NCI-H1417 treated with DMSO at 0.1 percent for 48 hours (cell line): ENCODE results near the gene KCNQ1.

Experiments used
- DNase-seq: peaks from one replicate; lab custom pipeline; 2025; lab: John Stamatoyannopoulos, UW

Gene KCNQ1

GRCh38 chr11:2425506-2425905, 19.3 kb upstream of the KCNQ1 start:
- DNase-seq = no peak

GRCh38 chr11:2426221-2426620, 18.6 kb upstream of the KCNQ1 start:
- no peak for DNase-seq

- no peak for DNase-seq
Measured at GRCh38 chr11:2426826-2427521, 17.8 kb upstream of the KCNQ1 start.

- DNase-seq = no peak
Measured at GRCh38 chr11:2427721-2428321, 17.0 kb upstream of the KCNQ1 start.

- DNase-seq = no peak
Measured at GRCh38 chr11:2428322-2428795, 16.4 kb upstream of the KCNQ1 start.

GRCh38 chr11:2431395-2431794, 13.4 kb upstream of the KCNQ1 start:
- no peak for DNase-seq

- DNase-seq = no peak
Measured at GRCh38 chr11:2432171-2432621, 12.6 kb upstream of the KCNQ1 start.

GRCh38 chr11:2432628-2433071, 12.2 kb upstream of the KCNQ1 start:
- DNase-seq = no peak

- DNase-seq = no peak
Measured at GRCh38 chr11:2433106-2433925, 11.5 kb upstream of the KCNQ1 start.

GRCh38 chr11:2434008-2434407, 10.8 kb upstream of the KCNQ1 start:
- no peak for DNase-seq

- DNase-seq = no peak
Measured at GRCh38 chr11:2434506-2435255, 10.1 kb upstream of the KCNQ1 start.

GRCh38 chr11:2435288-2436012, 9.4 kb upstream of the KCNQ1 start:
- DNase-seq = no peak

GRCh38 chr11:2436013-2436520, 8.7 kb upstream of the KCNQ1 start:
- DNase-seq = no peak

- DNase-seq = no peak
Measured at GRCh38 chr11:2436521-2437031, 8.2 kb upstream of the KCNQ1 start.

- no peak for DNase-seq
Measured at GRCh38 chr11:2437516-2437915, 7.3 kb upstream of the KCNQ1 start.

- no peak for DNase-seq
Measured at GRCh38 chr11:2439820-2440219, 5.0 kb upstream of the KCNQ1 start.

GRCh38 chr11:2440646-2441045, 4.2 kb upstream of the KCNQ1 start:
- DNase-seq = no peak

- no peak for DNase-seq
Measured at GRCh38 chr11:2441171-2441570, 3.6 kb upstream of the KCNQ1 start.

- DNase-seq = no peak
Measured at GRCh38 chr11:2442589-2442988, 2.2 kb upstream of the KCNQ1 start.

GRCh38 chr11:2443406-2443805, 1.4 kb upstream of the KCNQ1 start:
- DNase-seq = no peak
